NB4 (cell line): ENCODE data around the gene OSBPL10.

Experiments used
- DNase-seq: peaks from one replicate; pipeline ENCODE4 v3.0.0; 2010; ENCODE audit warnings: low read depth
- H3K4me3 ChIP-seq: one replicate; pipeline ENCODE4 v1.5.1; 2011; ENCODE audit warnings: mild to moderate bottlenecking, low read depth, low read length, moderate library complexity
- MYC ChIP-seq: IDR thresholded peaks from 2 replicates; pipeline ENCODE4 v1.6.1; 2011; ENCODE audit warnings: low read depth, low read length
- POLR2A ChIP-seq: IDR thresholded peaks from 2 replicates; pipeline ENCODE4 v1.6.1; 2011; ENCODE audit warnings: mild to moderate bottlenecking; ENCODE audit not compliant: insufficient read length; ENCODE audit errors: extremely low read depth
- TF ChIP-seq, protein P1 (sequence below): IDR thresholded peaks from 2 replicates; pipeline ENCODE4 v1.6.1; 2011; ENCODE audit warnings: low read depth, low read length
- TF ChIP-seq, protein P2 (sequence below): IDR thresholded peaks from one replicate; pipeline ENCODE4 v1.5.1; 2012; ENCODE audit warnings: low read depth, low read length

The OSBPL10 gene

DNA sequence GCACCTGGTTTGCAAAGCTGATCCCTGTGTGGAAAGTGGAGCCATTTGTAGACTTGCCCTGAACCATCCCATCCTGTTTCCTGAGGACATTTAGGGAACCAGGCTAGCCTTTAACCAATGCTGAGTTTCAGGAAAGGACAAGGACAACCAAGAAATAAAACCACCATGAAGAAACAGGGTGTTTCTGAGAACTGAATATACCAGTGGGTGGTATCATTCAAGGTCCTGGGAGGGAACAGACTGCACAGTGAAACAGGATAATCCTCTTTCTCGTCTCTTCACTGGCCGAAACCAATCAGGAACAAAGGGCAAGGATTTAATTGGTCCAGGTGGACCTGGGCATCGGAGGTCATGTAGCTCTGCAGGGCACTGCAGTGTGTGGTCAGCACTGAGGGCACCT, 22.3 kb upstream of the OSBPL10 start:
- TF ChIP-seq MYC (no peak), POLR2A (no peak)
- TF ChIP-seq, protein P1, sequence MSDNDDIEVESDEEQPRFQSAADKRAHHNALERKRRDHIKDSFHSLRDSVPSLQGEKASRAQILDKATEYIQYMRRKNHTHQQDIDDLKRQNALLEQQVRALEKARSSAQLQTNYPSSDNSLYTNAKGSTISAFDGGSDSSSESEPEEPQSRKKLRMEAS = no peak
- TF ChIP-seq, protein P2, sequence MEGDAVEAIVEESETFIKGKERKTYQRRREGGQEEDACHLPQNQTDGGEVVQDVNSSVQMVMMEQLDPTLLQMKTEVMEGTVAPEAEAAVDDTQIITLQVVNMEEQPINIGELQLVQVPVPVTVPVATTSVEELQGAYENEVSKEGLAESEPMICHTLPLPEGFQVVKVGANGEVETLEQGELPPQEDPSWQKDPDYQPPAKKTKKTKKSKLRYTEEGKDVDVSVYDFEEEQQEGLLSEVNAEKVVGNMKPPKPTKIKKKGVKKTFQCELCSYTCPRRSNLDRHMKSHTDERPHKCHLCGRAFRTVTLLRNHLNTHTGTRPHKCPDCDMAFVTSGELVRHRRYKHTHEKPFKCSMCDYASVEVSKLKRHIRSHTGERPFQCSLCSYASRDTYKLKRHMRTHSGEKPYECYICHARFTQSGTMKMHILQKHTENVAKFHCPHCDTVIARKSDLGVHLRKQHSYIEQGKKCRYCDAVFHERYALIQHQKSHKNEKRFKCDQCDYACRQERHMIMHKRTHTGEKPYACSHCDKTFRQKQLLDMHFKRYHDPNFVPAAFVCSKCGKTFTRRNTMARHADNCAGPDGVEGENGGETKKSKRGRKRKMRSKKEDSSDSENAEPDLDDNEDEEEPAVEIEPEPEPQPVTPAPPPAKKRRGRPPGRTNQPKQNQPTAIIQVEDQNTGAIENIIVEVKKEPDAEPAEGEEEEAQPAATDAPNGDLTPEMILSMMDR = no peak
- H3K4me3 ChIP-seq = no peak overlapping the region
- DNase-seq = no peak

GRCh38 chr3:32002561-32003368, 21.7 kb upstream of the OSBPL10 start:
- TF ChIP-seq POLR2A = no peak
- TF ChIP-seq MYC = no peak
- TF ChIP-seq, protein P1 = no peak
- TF ChIP-seq, protein P2 = no peak
- H3K4me3 ChIP-seq = no peak overlapping the region
- no peak for DNase-seq

GRCh38 chr3:32000877-32001276, 19.8 kb upstream of the OSBPL10 start:
- DNase-seq = no peak
- no peak overlapping the region for H3K4me3 ChIP-seq
- no peak for TF ChIP-seq POLR2A
- TF ChIP-seq, protein P1 = no peak
- TF ChIP-seq, protein P2 = no peak
- no peak for TF ChIP-seq MYC

DNA sequence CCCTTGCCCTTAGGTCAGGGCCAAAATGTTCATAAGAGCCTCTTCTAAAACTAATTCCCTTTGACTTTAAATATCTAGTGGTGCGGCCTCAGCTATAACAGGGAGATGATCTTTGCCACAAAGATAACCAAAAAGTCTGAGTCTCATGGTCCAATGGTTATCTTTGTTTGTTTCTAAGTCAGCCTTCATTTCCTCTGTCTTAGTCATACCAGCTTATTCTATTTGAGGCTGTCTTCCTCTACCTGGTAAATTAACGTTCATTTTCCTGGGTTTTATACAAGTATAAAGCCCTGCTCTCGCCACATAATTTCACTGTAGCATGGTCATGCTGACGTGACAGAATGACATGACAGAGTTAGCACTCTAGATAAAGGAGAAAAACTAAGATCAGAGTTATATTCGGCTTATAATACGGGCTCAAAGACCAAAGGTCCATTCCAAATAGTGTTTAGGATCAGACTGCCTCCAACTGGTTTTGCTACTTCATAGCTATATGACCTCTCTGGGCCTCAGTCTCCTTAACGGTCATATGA, 18.9 kb upstream of the OSBPL10 start:
- no peak for TF ChIP-seq POLR2A
- TF ChIP-seq, protein P1 = no peak
- TF ChIP-seq, protein P2 = no peak
- TF ChIP-seq MYC = no peak

DNA sequence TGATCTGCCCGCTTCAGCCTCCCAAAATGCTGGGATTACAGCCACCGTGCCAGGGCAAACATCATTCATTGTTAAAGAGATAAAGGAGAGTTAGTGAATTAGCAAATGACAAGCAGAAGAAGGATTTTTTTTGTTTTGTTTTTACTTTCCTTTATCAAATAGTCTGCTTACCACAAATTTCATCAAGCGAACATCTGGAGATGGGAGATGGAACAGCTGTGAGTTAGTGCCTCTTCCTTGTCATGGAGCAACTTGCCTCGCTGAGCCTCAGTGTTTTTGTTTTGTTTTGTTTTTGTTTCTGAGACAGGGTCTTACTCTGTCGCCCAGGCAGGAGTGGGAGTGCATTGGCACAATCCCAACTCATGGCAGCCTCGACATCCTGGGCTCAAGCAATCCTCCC, 16.4 kb upstream of the OSBPL10 start:
- TF ChIP-seq, protein P2 = no peak
- no peak for TF ChIP-seq MYC
- TF ChIP-seq, protein P1 = no peak
- TF ChIP-seq POLR2A = no peak
- H3K4me3 ChIP-seq = no peak overlapping the region
- no peak for DNase-seq

More for the DNA sequence above, 18.9 kb upstream of the OSBPL10 start:
- no peak for DNase-seq
- no peak overlapping the region for H3K4me3 ChIP-seq
